Measurements from ENCODE around the gene NFAM1. TPM values are rescaled to one million over a fixed set of nuclear protein-coding genes. Genes with fewer than 3 reads are reported as not detected.

Gene NFAM1
- total and polyA plus RNA-seq, 10 donors: 2.0 to 56.6 (median 30.8) TPM

DNA sequence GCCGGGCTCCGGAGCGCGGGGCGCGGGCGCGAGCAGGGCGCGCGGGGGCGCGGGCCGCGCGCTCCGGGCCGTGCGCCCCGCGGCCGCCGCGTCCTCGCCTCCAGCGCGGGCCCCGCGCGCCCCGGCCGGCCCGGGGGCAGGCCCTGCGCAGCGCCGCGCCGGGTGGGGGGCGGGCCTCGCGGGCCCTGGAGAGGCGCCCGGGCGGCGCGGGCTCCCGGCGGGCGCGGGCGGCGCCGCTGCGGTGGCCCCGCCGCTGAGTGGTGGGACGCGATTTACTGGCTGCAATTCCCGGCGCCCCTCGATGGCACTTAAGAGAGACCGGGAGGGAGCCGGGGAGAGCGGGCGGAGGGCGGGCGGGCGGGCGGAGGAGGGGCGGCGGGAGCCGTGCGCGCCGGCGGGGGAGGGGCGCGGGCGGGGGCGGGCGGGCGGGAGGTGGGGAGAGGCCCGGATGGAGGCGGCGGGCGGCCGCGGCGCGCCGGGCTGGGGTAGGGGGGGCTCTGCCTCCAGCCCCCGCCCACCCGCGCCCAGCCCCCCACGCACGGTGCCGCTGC is 88.6 kb downstream of the NFAM1 start:
- no peak for DNase-seq
- intact Hi-C loops (cut with DNase I; ENCODE audit: low total_unique reads): no loop called here
- 0 to 1% (median 1%) methylated on average over 17 to 77 of the region's 97 CpGs; no CpG with 5 or more reads in 2 of the 5 donors for WGBS, 5 donors
- peak overlapping the region in 4 of 8 donors; percentile 25 to 67 (median 50) for H3K27ac ChIP-seq
- H3K4me3 ChIP-seq: peak overlapping the region in 4 of 8 donors; percentile 27 to 62 (median 30)
- H3K4me1 ChIP-seq: peaks cover 0 to 30% (median 6%) of the 10 kb centered on the region in 6 donors
- H3K9me3 ChIP-seq: no peaks in the 10 kb centered on the region
- H3K36me3 ChIP-seq: no peaks in the 10 kb centered on the region
- H3K27me3 ChIP-seq (replicated peaks in 1 of 7): peaks cover 0 to 74% (median 22%) of the 10 kb centered on the region in 7 donors
- no peak for TF ChIP-seq POLR2A (IDR thresholded peaks at IDR 0.05)

DNA sequence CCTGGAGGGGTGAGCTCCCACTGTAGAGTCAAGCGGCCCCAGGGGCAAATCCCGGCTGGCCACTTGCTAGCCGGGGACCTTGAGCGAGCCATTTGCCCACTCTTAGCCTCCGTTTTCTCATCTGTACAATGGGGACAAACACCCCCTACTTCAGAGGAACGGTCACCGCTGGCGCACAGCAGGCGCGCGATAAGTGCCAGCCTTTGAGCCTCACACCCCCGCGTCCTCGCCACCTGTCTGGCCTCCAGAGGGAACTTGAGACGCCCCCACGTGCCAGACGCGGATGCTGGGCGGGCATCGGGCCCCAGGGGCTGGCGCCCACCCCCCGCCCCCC is 89.1 kb downstream of the NFAM1 start:
- intact Hi-C loops (cut with DNase I; ENCODE audit: low total_unique reads): no loop called here
- H3K4me3 ChIP-seq: peak overlapping the region in 6 of 8 donors; percentile 19 to 62 (median 27)
- WGBS, 5 donors: 18 to 40% (median 24%) methylated on average over 16 to 22 of the region's 22 CpGs
- TF ChIP-seq POLR2A (IDR thresholded peaks at IDR 0.05): no peak
- TF ChIP-seq, protein P1, sequence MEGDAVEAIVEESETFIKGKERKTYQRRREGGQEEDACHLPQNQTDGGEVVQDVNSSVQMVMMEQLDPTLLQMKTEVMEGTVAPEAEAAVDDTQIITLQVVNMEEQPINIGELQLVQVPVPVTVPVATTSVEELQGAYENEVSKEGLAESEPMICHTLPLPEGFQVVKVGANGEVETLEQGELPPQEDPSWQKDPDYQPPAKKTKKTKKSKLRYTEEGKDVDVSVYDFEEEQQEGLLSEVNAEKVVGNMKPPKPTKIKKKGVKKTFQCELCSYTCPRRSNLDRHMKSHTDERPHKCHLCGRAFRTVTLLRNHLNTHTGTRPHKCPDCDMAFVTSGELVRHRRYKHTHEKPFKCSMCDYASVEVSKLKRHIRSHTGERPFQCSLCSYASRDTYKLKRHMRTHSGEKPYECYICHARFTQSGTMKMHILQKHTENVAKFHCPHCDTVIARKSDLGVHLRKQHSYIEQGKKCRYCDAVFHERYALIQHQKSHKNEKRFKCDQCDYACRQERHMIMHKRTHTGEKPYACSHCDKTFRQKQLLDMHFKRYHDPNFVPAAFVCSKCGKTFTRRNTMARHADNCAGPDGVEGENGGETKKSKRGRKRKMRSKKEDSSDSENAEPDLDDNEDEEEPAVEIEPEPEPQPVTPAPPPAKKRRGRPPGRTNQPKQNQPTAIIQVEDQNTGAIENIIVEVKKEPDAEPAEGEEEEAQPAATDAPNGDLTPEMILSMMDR (IDR thresholded peaks at IDR 0.05 in 8 of 11, conservative IDR thresholded peaks at IDR 0.05 in 3 of 11): no peak
- TF ChIP-seq POLR2AphosphoS5 (IDR thresholded peaks at IDR 0.05): no peak
- H3K27me3 ChIP-seq (replicated peaks in 1 of 7): peaks cover 0 to 79% (median 22%) of the 10 kb centered on the region in 7 donors
- no peaks in the 10 kb centered on the region for H3K36me3 ChIP-seq
- no peak for DNase-seq
- H3K4me1 ChIP-seq: peaks cover 0 to 30% (median 6%) of the 10 kb centered on the region in 6 donors
- H3K27ac ChIP-seq: no peak overlapping the region
- no peaks in the 10 kb centered on the region for H3K9me3 ChIP-seq

DNA sequence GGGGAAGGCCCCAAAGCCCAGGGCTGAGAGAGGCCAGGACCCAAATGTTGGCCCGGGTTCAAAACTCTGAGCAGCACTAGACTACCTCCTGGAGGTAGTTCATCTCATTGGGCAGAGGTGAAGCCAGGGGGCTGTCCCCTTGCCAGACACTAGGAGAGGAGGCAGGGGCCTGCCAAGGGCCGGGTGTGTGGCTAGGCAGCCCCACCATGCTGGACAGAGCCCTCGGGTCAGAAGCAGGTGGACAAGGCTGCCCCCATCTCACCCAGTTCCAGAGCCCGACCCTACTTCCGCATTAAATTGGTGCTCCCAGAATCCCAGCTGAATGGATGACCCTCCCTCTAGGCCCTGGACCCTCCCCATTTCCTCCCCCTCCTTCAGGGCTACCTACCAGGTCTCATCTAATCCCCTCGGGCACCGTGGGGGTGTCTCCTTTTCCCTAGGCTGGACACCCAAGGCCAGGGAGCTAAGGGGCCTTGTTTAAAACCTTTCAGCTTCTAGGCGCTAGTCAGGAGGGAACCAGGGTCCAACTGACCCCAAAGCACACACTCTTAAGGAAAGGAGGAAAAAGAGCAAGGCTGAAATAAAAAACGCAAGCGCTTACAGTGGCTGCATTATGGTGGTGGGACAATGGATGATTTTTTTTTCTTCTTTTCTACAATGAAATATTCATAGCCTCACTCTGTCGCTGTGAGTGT is 89.6 kb downstream of the NFAM1 start:
- WGBS, 5 donors: 78 to 90% (median 85%) methylated on average over 10 to 11 of the region's 11 CpGs
- peaks cover 0 to 30% (median 6%) of the 10 kb centered on the region in 6 donors for H3K4me1 ChIP-seq
- H3K4me3 ChIP-seq: peak overlapping the region in 5 of 8 donors; percentile 20 to 62 (median 27)
- no peaks in the 10 kb centered on the region for H3K9me3 ChIP-seq
- no peak overlapping the region for H3K27ac ChIP-seq
- peaks cover 0 to 83% (median 22%) of the 10 kb centered on the region in 7 donors for H3K27me3 ChIP-seq (replicated peaks in 1 of 7)
- H3K36me3 ChIP-seq: no peaks in the 10 kb centered on the region
- DNase-seq: no peak
- TF ChIP-seq POLR2A (IDR thresholded peaks at IDR 0.05) (no peak), POLR2AphosphoS5 (IDR thresholded peaks at IDR 0.05) (no peak)
- TF ChIP-seq, protein P1 (IDR thresholded peaks at IDR 0.05 in 8 of 11, conservative IDR thresholded peaks at IDR 0.05 in 3 of 11): no peak
- intact Hi-C loops (cut with DNase I; ENCODE audit: low total_unique reads): no loop called here

DNA sequence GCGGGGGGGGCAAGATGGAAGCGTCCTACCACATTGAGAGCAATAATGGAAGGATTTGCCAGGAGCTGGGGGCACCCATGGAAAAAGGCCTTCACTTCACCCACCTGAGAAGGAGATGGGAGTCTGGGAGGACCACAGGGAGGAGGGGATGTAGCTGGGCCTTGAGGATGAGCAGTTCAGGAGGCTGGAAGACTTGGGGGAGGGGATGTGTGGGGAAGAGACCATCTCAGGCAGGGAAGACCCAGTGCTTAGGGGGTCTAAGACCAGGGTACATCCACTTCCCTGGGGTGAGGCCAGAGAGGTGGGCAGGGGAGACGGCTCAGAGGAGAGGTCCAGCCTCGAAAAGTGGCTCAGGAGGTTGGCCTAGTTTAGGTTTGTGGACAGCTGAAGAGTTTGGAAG is 90.4 kb downstream of the NFAM1 start:
- no peak overlapping the region for H3K27ac ChIP-seq

More for the DNA sequence above, 90.4 kb downstream of the NFAM1 start:
- WGBS, 5 donors: 92 to 98% (median 94%) methylated on average over 4 of the region's 4 CpGs
- intact Hi-C loops (cut with DNase I; ENCODE audit: low total_unique reads): no loop called here
- no peaks in the 10 kb centered on the region for H3K9me3 ChIP-seq
- no peaks in the 10 kb centered on the region for H3K36me3 ChIP-seq
- no peak overlapping the region for H3K4me3 ChIP-seq
- DNase-seq: no peak
- no peak for TF ChIP-seq POLR2AphosphoS5 (IDR thresholded peaks at IDR 0.05)
- no peak for TF ChIP-seq POLR2A (IDR thresholded peaks at IDR 0.05)
- TF ChIP-seq, protein P1 (IDR thresholded peaks at IDR 0.05 in 8 of 11, conservative IDR thresholded peaks at IDR 0.05 in 3 of 11): no peak
- H3K4me1 ChIP-seq: peaks cover 0 to 30% (median 6%) of the 10 kb centered on the region in 6 donors
- peaks cover 0 to 79% (median 22%) of the 10 kb centered on the region in 7 donors for H3K27me3 ChIP-seq (replicated peaks in 1 of 7)
